ENCODE results near the gene ATG7.
"Not testable (repeated sequence)": the region's sequence is repeated elsewhere in the genome, so short reads cannot be mapped to it uniquely, and the experiment has no call there.

ATG7 gene

DNA sequence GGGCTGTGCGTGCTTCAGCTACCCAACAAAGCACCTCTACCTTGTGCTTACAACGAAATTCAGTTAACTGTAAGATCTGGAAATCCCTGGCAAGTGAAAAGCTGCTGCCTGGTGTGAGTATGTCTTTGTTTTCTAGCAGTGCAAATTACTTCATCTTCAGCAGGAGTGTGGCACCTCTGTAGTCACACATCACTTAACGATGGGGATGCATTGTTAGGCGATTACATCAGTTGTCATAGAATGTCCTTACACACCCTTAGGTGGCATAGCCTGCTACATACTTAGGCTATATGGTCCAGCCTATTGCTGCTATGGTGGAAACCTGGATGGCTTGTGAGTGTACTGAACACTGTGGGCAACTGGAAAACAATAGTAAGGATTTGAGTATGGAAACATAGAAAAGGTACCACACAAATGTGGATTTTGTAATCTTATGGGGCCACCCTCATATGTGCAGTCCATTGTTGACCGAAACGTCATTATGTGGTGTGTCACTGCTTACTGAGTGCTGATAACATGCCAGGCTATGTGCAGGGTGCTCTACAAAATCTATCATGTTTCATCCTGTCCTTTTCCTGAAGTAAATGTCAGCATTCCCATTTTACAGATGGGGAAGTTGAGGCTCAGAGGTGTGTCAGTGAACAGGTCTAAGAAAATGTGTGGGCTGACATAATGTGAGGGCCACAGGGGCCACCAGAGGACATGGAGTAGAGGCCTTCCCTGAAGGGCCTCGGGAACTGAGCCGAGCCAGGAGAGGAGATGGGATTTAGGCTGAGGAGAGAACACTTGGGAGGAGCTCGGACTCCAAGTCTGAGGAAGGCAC, 198.0 kb downstream of the ATG7 start:
- DNase-seq = no peak

- DNase-seq = no peak
Observed at GRCh38 chr3:11475324-11475723, 203.1 kb downstream of the ATG7 start.

- DNase-seq = no peak
Observed at GRCh38 chr3:11476735-11477144, 204.5 kb downstream of the ATG7 start.

GRCh38 chr3:11477407-11477911, 205.3 kb downstream of the ATG7 start:
- no peak for DNase-seq

GRCh38 chr3:11478167-11478566, 206.0 kb downstream of the ATG7 start:
- no peak for DNase-seq

GRCh38 chr3:11479221-11479620, 207.0 kb downstream of the ATG7 start:
- DNase-seq = no peak

DNA sequence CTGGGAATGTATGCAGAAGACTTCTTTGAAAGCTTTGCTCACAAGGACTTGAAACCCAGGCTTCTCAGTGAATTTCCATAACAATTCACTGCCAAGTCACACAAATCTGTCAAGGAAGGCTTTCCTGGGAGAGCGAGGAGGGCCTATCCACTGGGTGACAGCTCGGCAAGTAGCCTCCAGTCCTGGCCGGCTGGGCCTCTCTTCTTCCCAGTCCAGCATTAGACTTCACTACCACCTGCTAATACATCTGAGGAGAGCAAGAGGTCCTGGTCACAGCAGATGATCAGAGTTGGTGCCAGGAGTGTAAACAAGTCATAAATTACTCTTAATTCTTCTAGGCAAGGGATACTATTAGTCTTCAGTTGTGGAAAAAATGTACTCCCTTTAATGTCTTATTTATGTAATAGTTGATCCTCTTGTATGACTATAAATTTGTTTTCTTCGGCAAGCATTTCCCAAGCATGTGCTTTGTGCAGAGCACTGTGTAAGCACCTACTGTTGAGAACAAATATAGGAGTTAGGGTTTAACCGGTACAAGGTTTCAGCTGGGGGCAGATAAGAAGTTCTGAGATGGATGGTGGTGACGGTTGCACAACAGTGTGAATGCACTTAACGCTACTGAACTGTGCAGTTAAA, 208.6 kb downstream of the ATG7 start:
- no peak for DNase-seq

DNA sequence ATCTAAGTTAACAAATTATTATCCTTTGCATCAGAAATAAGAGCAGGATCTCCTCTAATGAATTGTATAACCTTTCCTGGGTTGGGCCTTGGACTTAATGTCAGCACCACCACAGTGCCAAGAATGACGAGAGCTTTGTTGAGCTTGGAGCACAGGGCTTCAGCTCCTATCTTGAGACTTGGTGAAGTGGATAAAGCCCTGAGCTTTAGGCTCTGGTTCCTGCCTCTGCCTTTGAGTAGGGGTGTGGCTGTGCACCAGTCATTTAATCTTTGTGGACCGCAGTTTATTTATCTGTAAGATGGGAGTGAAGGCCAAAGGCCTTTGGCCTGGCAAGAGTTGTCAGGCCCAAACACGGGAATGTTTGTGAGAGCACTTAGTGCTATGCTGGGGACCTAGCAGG, 209.4 kb downstream of the ATG7 start:
- DNase-seq = no peak

GRCh38 chr3:11482021-11482420, 209.8 kb downstream of the ATG7 start:
- no peak for DNase-seq

GRCh38 chr3:11488356-11488755, 216.2 kb downstream of the ATG7 start:
- DNase-seq = not testable (repeated sequence)

GRCh38 chr3:11494131-11494916, 222.1 kb downstream of the ATG7 start:
- DNase-seq = peak; percentile 29

- DNase-seq = no peak
Observed at GRCh38 chr3:11495948-11496557, 223.9 kb downstream of the ATG7 start.

DNA sequence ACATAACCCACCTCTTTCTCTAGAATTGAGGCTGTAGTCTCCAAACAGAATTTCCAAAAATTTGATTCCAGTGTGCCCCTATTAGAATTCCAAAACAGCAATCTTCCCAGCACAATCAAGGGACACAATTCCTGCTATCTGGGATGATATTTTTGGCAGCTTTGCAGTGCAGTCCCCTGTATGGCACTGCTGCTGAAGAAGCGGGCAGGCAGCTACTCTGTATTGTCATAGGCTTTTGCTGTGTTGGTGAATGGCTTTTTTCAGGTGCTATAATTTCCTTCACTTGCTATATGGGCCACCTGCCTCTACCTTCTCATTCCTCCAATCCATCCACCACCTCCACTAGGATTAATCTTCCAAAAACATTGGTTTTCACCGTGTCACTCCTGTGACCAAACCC, 226.0 kb downstream of the ATG7 start:
- DNase-seq = no peak

- no peak for DNase-seq
Observed at GRCh38 chr3:11498646-11499045, 226.4 kb downstream of the ATG7 start.

DNA sequence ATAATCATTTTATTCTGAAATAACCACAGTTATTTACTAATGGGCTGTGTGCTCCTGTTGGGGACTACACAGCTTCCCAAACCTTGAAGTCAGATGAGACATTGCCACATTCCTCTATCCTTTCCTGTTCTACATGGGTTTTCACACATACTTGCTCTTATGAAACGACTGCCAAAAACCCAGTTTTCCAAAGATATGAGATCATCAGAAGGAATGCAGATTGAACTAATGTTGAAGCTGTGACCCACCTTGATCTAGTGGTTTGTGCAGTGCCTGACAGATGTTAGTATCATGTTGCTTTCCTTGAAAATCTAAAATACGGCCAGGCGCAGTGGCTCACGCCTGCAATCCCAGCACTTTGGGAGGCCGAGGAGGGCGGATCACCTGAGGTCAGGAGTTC, 226.9 kb downstream of the ATG7 start:
- peak; percentile 9 for DNase-seq

DNA sequence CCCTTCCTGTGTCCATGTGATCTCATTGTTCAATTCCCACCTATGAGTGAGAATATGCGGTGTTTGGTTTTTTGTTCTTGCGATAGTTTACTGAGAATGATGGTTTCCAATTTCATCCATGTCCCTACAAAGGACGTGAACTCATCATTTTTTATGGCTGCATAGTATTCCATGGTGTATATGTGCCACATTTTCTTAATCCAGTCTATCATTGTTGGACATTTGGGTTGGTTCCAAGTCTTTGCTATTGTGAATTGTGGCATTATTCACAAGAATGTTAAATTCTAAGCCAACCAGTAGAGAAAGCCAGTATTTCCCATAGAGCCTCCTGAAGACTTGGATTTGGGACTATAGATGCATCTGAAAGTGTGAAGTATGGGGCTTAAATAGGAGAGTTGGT, 230.2 kb downstream of the ATG7 start:
- not testable (repeated sequence) for DNase-seq

GRCh38 chr3:11507719-11508118, 235.5 kb downstream of the ATG7 start:
- DNase-seq = no peak

- no peak for DNase-seq
Observed at GRCh38 chr3:11508346-11509172, 236.4 kb downstream of the ATG7 start.

GRCh38 chr3:11509173-11510000, 237.2 kb downstream of the ATG7 start:
- DNase-seq = no peak

- no peak for DNase-seq
Observed at GRCh38 chr3:11510001-11510340, 237.8 kb downstream of the ATG7 start.

DNA sequence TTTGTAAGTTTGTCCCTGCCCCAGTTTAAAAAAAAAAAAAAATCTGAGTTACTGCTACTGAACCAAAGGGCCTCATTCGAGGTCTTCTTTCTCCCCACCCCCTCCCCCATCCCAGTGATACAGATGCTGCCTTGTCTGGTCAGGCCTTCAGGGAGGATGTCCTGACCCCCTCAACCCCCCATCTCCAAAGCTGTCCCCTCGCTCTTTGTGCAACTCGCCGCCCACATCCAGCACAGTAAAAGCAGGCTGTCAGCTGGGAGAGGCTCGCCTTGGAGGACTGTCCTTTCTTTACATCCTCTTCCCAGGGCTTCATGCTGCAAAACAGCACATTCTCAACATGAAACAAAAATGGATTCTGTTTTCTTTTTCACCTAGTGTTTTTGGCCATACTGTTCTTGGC, 238.2 kb downstream of the ATG7 start:
- no peak for DNase-seq

Data from suppressor macrophage treated with lipopolysaccharide for 4 hours (primary cell).